PC-3 (cell line): ENCODE results near the gene GJA3. TPM values are rescaled to one million over a fixed set of nuclear protein-coding genes. Genes with fewer than 3 reads are reported as not detected.
A peak's percentile ranks its signal among the peaks of the same experiment; 100 is the strongest.

Source experiments
- ATAC-seq: fragments of 200-7000 bp; cut with Tn5 transposase; 2 replicates; pipeline ENCODE4 v1.9.1; 2020; ENCODE audit warnings: mild to moderate bottlenecking, moderate library complexity
- BruUV-seq: library from RNA; stranded (reverse); fragments of 400-500 nt; replicated peaks from 2 replicates; lab custom pipeline; 2021; lab: Mats Ljungman, UMichigan
- CTCF ChIA-PET: fragments of 300-600 bp; sonication (Branson Sonifier 250); formaldehyde crosslinking; loops from one replicate; lab custom pipeline; 2022; ENCODE audit warnings: antibody characterized with exemption; lab: Charles Lee
- POLR2A ChIA-PET: fragments of 300-600 bp; sonication (Branson Sonifier 250); formaldehyde crosslinking; loops from one replicate; lab custom pipeline; 2022; ENCODE audit warnings: antibody characterized with exemption; ENCODE audit not compliant: unreplicated experiment; lab: Charles Lee
- DNase-seq: peaks from one replicate; pipeline ENCODE4 v3.0.0-alpha.2; 2015
- H2AFZ ChIP-seq: fragments of 300-600 bp; sonication (generic); 2 replicates; pipeline ENCODE4 v1.6.0; 2016; ENCODE audit warnings: antibody characterized with exemption, low read length
- H3F3A ChIP-seq: fragments of 300-600 bp; sonication (generic); one replicate; pipeline ENCODE4 v1.6.0; 2017; ENCODE audit warnings: antibody characterized with exemption, low read length, control low read depth, mild to moderate bottlenecking; ENCODE audit not compliant: unreplicated experiment
- H3K27ac ChIP-seq: fragments of 300-600 bp; sonication (generic); 2 replicates; pipeline ENCODE4 v1.5.1; 2016; ENCODE audit warnings: mild to moderate bottlenecking, low read length
- H3K27me3 ChIP-seq: fragments of 300-600 bp; sonication (generic); 2 replicates; pipeline ENCODE4 v1.6.1; 2016; ENCODE audit warnings: low read length, mixed read lengths
- H3K36me3 ChIP-seq: fragments of 300-600 bp; sonication (generic); 2 replicates; pipeline ENCODE4 v1.6.1; 2016; ENCODE audit warnings: low read depth, mixed run types, low read length, mixed read lengths
- H3K4me1 ChIP-seq: fragments of 300-600 bp; sonication (generic); 2 replicates; pipeline ENCODE4 v1.5.1; 2016; ENCODE audit warnings: low read length; ENCODE audit not compliant: insufficient read depth
- H3K4me2 ChIP-seq: fragments of 300-600 bp; sonication (generic); 2 replicates; pipeline ENCODE4 v1.6.0; 2016; ENCODE audit warnings: low read length
- H3K4me3 ChIP-seq: fragments of 300-600 bp; sonication (generic); 2 replicates; pipeline ENCODE4 v1.5.1; 2016; ENCODE audit warnings: mild to moderate bottlenecking, low read length, mixed read lengths
- H3K79me2 ChIP-seq: fragments of 300-600 bp; sonication (generic); 2 replicates; pipeline ENCODE4 v1.6.1; 2017; ENCODE audit warnings: low read length, mixed read lengths
- H3K9ac ChIP-seq: fragments of 300-600 bp; sonication (generic); 2 replicates; pipeline ENCODE4 v1.6.0; 2016; ENCODE audit warnings: mild to moderate bottlenecking, low read length
- H3K9me2 ChIP-seq: fragments of 300-600 bp; sonication (generic); replicated peaks from 2 replicates; pipeline ENCODE4 v1.6.1; 2016; ENCODE audit warnings: mixed run types, low read length, mixed read lengths
- H3K9me3 ChIP-seq: fragments of 300-600 bp; sonication (generic); 2 replicates; pipeline ENCODE4 v1.6.1; 2016; ENCODE audit warnings: low read length, mixed read lengths
- H4K20me1 ChIP-seq: fragments of 300-600 bp; sonication (generic); 2 replicates; pipeline ENCODE4 v1.6.1; 2016; ENCODE audit warnings: low read length, mixed read lengths
- EZH2 ChIP-seq: fragments of 300-600 bp; sonication (generic); IDR thresholded peaks from one replicate; pipeline ENCODE4 v1.6.1; 2017; ENCODE audit warnings: antibody characterized with exemption, mild to moderate bottlenecking, low read length; ENCODE audit not compliant: unreplicated experiment
- EZH2phosphoT487 ChIP-seq: fragments of 300-600 bp; sonication (generic); IDR thresholded peaks from 2 replicates; pipeline ENCODE4 v1.6.1; 2018; ENCODE audit warnings: mild to moderate bottlenecking, antibody characterized with exemption, low read length, borderline replicate concordance
- intact Hi-C: fragments of 100-400 bp; cut with micrococcal nuclease; formaldehyde crosslinking; loops from 2 replicates; pipeline ENCODE4 v1.9.0; 2023
- total RNA-seq: library from RNA; depleted of rRNA; stranded (reverse); fragments of >200 nt; gene quantifications from 2 replicates; pipeline ENCODE4 v1.2.3, GENCODE V29; 2014
- TF ChIP-seq, protein P1 (sequence below): fragments of 300-600 bp; sonication (generic); conservative IDR thresholded peaks from 2 replicates; pipeline ENCODE4 v1.5.1; 2017; ENCODE audit warnings: antibody characterized with exemption, low read depth, mild to moderate bottlenecking, low read length

The GJA3 gene
- total RNA-seq, 1 experiment from 2014 or later = 0.55 TPM

DNA sequence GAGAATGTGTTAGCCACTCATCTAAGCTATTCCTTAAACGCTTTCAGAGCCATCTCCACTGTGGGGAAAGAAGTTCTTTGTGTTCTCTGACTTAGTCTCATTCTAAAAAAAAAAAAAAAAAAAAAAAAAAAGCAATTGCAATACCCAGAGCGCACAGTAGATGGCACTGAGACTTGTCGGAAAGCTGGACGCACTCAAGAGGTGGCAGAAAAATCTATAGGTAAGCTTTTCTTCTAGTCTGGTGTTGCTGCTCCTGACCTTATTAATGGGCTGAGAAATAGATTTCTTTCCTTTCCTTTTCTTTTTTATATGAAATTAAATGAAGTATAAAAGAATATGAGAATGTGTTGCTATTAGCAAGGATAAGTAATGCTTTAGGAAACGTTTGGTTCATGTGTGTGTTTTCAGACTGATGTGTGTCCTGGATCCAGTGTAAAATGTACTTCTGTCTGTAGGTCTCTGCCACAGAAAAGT, 36.5 kb upstream of the GJA3 start:
- peaks cover 21% of the 10 kb centered on the region for H3K4me1 ChIP-seq
- no peaks in the 10 kb centered on the region for H3F3A ChIP-seq
- peak; percentile 39 for ATAC-seq
- ChIA-PET CTCF (interaction anchor here (0.6 to 1.1 kb wide), 9 partner anchors 46 to 658 kb away, joined by 3 to 10 read pairs (median 7); no protein-coding TSS in a partner anchor), POLR2A (interaction anchor here (0.6 kb wide), 2 partner anchors 20 to 77 kb away, joined by 3 read pairs; no protein-coding TSS in a partner anchor)
- peak overlapping the region; percentile 67 for H2AFZ ChIP-seq
- H3K79me2 ChIP-seq = peaks cover under 1% of the 10 kb centered on the region; the same call in 1 of the 2 replicates
- no TSS peak for BruUV-seq
- H3K27ac ChIP-seq = no peak overlapping the region
- DNase-seq = peak; percentile 83
- no peak overlapping the region for H3K9ac ChIP-seq
- H3K4me2 ChIP-seq = peak overlapping the region; percentile 73
- TF ChIP-seq EZH2phosphoT487 = no peak
- TF ChIP-seq, protein P1, sequence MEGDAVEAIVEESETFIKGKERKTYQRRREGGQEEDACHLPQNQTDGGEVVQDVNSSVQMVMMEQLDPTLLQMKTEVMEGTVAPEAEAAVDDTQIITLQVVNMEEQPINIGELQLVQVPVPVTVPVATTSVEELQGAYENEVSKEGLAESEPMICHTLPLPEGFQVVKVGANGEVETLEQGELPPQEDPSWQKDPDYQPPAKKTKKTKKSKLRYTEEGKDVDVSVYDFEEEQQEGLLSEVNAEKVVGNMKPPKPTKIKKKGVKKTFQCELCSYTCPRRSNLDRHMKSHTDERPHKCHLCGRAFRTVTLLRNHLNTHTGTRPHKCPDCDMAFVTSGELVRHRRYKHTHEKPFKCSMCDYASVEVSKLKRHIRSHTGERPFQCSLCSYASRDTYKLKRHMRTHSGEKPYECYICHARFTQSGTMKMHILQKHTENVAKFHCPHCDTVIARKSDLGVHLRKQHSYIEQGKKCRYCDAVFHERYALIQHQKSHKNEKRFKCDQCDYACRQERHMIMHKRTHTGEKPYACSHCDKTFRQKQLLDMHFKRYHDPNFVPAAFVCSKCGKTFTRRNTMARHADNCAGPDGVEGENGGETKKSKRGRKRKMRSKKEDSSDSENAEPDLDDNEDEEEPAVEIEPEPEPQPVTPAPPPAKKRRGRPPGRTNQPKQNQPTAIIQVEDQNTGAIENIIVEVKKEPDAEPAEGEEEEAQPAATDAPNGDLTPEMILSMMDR = peak; percentile 84
- no peaks in the 10 kb centered on the region for H3K27me3 ChIP-seq
- no peaks in the 10 kb centered on the region for H4K20me1 ChIP-seq
- H3K36me3 ChIP-seq = no peaks in the 10 kb centered on the region
- H3K9me3 ChIP-seq = no peaks in the 10 kb centered on the region; the same call in 1 of the 2 replicates
- no peaks in the 10 kb centered on the region for H3K9me2 ChIP-seq
- intact Hi-C loops = loop anchor here (5.0 kb wide), 1 partner anchor 290 kb away; no protein-coding TSS in a partner anchor
- H3K4me3 ChIP-seq = peak overlapping the region; percentile 50; the same call in 1 of the 2 replicates

DNA sequence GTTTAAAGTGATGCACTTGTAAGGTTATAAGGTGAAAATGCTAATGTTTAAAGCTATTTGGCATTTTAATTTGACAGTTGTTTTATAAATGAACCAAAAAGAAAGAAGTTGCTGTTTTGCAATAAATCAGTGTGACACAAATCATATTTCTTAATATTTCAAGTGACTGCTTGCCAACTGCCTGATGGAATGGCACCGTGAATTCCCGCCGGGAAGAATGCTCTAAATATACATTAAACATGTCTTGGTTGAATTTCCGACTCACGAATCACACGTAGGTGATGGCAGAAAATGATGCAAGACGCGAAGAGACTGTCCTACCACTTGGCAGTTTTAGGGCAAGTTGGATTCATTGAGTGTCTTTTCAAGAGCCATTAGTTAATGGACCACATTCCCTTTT, 34.9 kb upstream of the GJA3 start:
- Histone ChIP-seq H4K20me1 (no peaks in the 10 kb centered on the region), H3K79me2 (peaks cover 17% of the 10 kb centered on the region), H3K36me3 (no peaks in the 10 kb centered on the region), H3K9me3 (no peaks in the 10 kb centered on the region), H3K9ac (no peak overlapping the region), H3K4me2 (no peak overlapping the region), H3F3A (no peaks in the 10 kb centered on the region), H3K27ac (no peak overlapping the region), H3K9me2 (no peaks in the 10 kb centered on the region), H3K4me3 (no peak overlapping the region), H2AFZ (no peak overlapping the region), H3K27me3 (no peaks in the 10 kb centered on the region), H3K4me1 (peaks cover 34% of the 10 kb centered on the region)
- ATAC-seq (no peak), DNase-seq (peak; percentile 29)
- ChIA-PET CTCF (interaction anchor here (0.6 kb wide), 1 partner anchor 1295 kb away, joined by 4 read pairs; no protein-coding TSS in a partner anchor), POLR2A (no interaction called here)
- TF ChIP-seq EZH2 (no peak), EZH2phosphoT487 (no peak)
- TF ChIP-seq, protein P1 = no peak
- intact Hi-C loops = loop anchor here (5.0 kb wide), 1 partner anchor 292 kb away; no protein-coding TSS in a partner anchor
- BruUV-seq = no TSS peak
